Heart right ventricle (tissue), 16 donors: ENCODE data around the gene ABCC8. TPM values are rescaled to one million over a fixed set of nuclear protein-coding genes. Genes with fewer than 3 reads are reported as not detected.

Experiments used
- ATAC-seq, 8 donors: fragments of 200-7000 bp; cut with Tn5 transposase; one replicate each; pipeline ENCODE4 v1.9.1; 2020; ENCODE audit warnings: mild to moderate bottlenecking in 8 of 8, moderate library complexity in 8 of 8, moderate number of reproducible peaks in 1 of 8
- DNase-seq, 2 donors: peaks; one replicate each; pipeline ENCODE4 v3.0.0-alpha.2; 2020
- H3K27ac ChIP-seq, 10 donors: fragments of 200-600 bp; sonication (generic) in 2 of 10; one replicate each; pipeline versions ENCODE4 v1.5.0 to v1.8.0; 2020 to 2022; ENCODE audit warnings: mild to moderate bottlenecking in 3 of 10
- H3K27me3 ChIP-seq, 7 donors: fragments of 200-600 bp; one replicate each; pipeline ENCODE4 v1.8.0; 2021 to 2022; ENCODE audit warnings: mild to moderate bottlenecking in 2 of 7
- H3K36me3 ChIP-seq, 9 donors: fragments of 200-600 bp; sonication (generic) in 1 of 9; one replicate each; pipeline versions ENCODE4 v1.5.0 to v1.8.0; 2020 to 2022; ENCODE audit warnings: mild to moderate bottlenecking in 2 of 9
- H3K4me1 ChIP-seq, 9 donors: fragments of 200-600 bp; sonication (generic) in 1 of 9; one replicate each; pipeline versions ENCODE4 v1.5.0 to v1.8.0; 2020 to 2022; ENCODE audit warnings: mild to moderate bottlenecking in 4 of 9
- H3K4me3 ChIP-seq, 10 donors: fragments of 200-600 bp; sonication (generic) in 2 of 10; one replicate each; pipeline versions ENCODE4 v1.5.0 to v1.8.0; 2020 to 2022; ENCODE audit warnings: mild to moderate bottlenecking in 7 of 10, moderate library complexity in 2 of 10
- H3K9me3 ChIP-seq, 11 donors: fragments of 200-600 bp in 10 of 11; sonication (generic) in 2 of 11; one replicate each; pipeline versions ENCODE4 v1.5.0 to v1.8.0; 2013 to 2022; ENCODE audit warnings: mild to moderate bottlenecking in 2 of 11, control low read depth in 1 of 11, moderate library complexity in 1 of 11
- WGBS, 2 donors: extraction: QIAGEN DNeasy Blood & Tissue Kit; methylation state at CpG; one replicate each; pipeline ENCODE4 v1.1.7; 2013; ENCODE audit warnings: inconsistent platforms in 1 of 2; 5-methylcytosine and 5-hydroxymethylcytosine counted together
- intact Hi-C, 10 donors: fragments of 100-400 bp; cut with DNase I; formaldehyde crosslinking; loops; one replicate each; pipeline versions ENCODE4 v1.11.1 to v1.14.2; 2022
- polyA plus RNA-seq, 2 donors: library from polyadenylated mRNA; stranded (reverse); fragments of 200-250 nt; gene quantifications; one replicate each; pipeline ENCODE4 v1.2.3, GENCODE V29; 2013
- total RNA-seq, 10 donors: library from RNA; stranded (reverse); fragmentation: NEBNext Ultra II Directional in 3 of 10; extraction: Animal tissue kit (Norgen Biotek cat#: 25700) in 3 of 10; gene quantifications; one replicate each; pipeline versions ENCODE4 v1.2.1 to v1.2.4, GENCODE V29; 2021 to 2023
- TF ChIP-seq, protein P1 (sequence below), 9 donors: fragments of 200-600 bp; sonication (generic) in 2 of 9; IDR thresholded peaks; one replicate each; pipeline versions ENCODE4 v1.5.0 to v1.8.0; 2021 to 2022; ENCODE audit warnings: antibody characterized with exemption in 9 of 9, mild to moderate bottlenecking in 5 of 9, moderate library complexity in 1 of 9
- donor health status: Arrhythmogenic right ventricular cardiomyopathy.
- donor health status: ischemic (EF 13 %, LVEDD 7.1; RV severe dilation, severe dysfunction).
- donor health status: healthy with polysubstance abuse.
- donor health status: DM: no; HTN: yes; CAD: no.
- donor health status: DM: no; HTN: no; CAD: no.
- donor health status: ischemic (EF 25% LVEDD 6.9; RV normal size, moderate dysfunction).
- donor health status: ischemic (EF 25% LVEDD 5.7; RV mildly dilated, moderate dysfunction).
- donor health status: healthy.
- donor health status: DM: yes; HTN: yes; CAD: no.
- donor health status: Ischemic cardiomyopathy.
- donor health status: ischemic (EF 35%, LVEDD 5.7; RV mildly dilated, moderate dysfunction).
- donor health status: nonischemic (EF 11% LVEDD 7.7; RV severe dilation, severe dysfunction).
- donor health status: DM: yes; HTN: yes; CAD: no.
- donor health status: PGD.
- donor health status: ischemic (EF 29% LVEDD 5.4; RV normal size, mild dysfunction).
- donor health status: nonischemic (EF 23%, LVEDD 6.1; RV moderate dilation, normal function).

ABCC8 gene
- total and polyA plus RNA-seq, 12 donors: 0.47 to 8.6 (median 4.9) TPM

DNA sequence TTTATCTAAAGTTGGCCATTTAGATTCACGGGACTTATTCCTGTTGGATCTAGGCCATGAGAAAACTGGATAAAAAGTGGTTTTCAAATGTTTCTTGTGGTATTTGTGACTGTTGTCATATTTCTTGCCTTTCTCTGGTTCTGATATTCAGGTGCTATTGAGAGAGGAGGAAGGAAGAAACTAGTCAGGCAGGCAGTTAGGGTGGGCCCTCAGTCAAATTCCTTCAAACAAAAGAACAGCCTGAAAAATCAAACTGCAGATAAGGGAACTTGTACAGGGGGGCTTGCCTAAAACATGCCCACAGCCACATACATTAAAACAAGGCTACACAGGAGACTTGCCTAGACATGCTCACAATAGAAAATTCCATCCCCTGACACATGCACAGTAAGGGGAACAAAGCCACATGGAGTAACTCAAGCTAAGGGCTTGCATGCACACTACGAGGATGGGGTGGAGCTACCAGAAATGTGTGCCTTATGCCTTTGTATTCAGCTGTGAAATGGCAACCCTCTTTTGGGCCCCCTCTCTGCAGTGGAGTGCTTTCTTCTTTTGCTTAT is 106.9 kb downstream of the ABCC8 start:
- Histone ChIP-seq H3K9me3 (peaks cover 0 to 73% (median 45%) of the 10 kb centered on the region in 11 donors), H3K4me1 (peaks cover 0 to 4% (median 0%) of the 10 kb centered on the region in 9 donors), H3K36me3 (peaks cover 0 to 74% (median 27%) of the 10 kb centered on the region in 9 donors), H3K27me3 (no peaks in the 10 kb centered on the region), H3K4me3 (no peak overlapping the region), H3K27ac (no peak overlapping the region)
- ATAC-seq (no peak), DNase-seq (no peak)
- TF ChIP-seq, protein P1, sequence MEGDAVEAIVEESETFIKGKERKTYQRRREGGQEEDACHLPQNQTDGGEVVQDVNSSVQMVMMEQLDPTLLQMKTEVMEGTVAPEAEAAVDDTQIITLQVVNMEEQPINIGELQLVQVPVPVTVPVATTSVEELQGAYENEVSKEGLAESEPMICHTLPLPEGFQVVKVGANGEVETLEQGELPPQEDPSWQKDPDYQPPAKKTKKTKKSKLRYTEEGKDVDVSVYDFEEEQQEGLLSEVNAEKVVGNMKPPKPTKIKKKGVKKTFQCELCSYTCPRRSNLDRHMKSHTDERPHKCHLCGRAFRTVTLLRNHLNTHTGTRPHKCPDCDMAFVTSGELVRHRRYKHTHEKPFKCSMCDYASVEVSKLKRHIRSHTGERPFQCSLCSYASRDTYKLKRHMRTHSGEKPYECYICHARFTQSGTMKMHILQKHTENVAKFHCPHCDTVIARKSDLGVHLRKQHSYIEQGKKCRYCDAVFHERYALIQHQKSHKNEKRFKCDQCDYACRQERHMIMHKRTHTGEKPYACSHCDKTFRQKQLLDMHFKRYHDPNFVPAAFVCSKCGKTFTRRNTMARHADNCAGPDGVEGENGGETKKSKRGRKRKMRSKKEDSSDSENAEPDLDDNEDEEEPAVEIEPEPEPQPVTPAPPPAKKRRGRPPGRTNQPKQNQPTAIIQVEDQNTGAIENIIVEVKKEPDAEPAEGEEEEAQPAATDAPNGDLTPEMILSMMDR (IDR thresholded peaks at IDR 0.05): no peak
- WGBS, 2 donors: 86 to 90% methylated on average over 2 of the region's 2 CpGs
- intact Hi-C loops: no loop called here

DNA sequence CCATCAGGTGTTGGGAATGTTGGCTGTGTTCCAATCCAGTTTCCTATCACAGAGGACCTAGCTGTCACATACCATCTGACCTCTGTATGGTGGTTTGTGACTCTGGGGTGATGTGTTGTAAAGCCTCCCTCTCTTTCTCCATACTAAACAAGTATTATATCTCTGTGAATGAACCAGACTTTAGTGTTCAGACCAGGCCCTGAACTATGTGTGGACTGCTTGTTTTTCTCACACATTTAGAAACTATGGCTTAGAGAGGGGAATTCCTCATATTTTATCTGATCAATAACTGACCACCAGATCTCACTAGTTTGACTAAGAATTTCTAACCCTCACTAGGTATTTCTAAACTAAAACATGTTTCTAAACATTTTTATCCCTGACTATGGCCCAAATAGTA is 107.6 kb downstream of the ABCC8 start:
- H3K36me3 ChIP-seq: peaks cover 0 to 71% (median 27%) of the 10 kb centered on the region in 9 donors
- intact Hi-C loops: no loop called here
- TF ChIP-seq, protein P1 (IDR thresholded peaks at IDR 0.05): no peak
- DNase-seq (no peak), ATAC-seq (no peak)
- no peak overlapping the region for H3K27ac ChIP-seq
- H3K4me1 ChIP-seq: peaks cover 0 to 4% (median 0%) of the 10 kb centered on the region in 9 donors
- H3K9me3 ChIP-seq: peaks cover 0 to 66% (median 45%) of the 10 kb centered on the region in 11 donors
- H3K27me3 ChIP-seq: no peaks in the 10 kb centered on the region
- H3K4me3 ChIP-seq: no peak overlapping the region

DNA sequence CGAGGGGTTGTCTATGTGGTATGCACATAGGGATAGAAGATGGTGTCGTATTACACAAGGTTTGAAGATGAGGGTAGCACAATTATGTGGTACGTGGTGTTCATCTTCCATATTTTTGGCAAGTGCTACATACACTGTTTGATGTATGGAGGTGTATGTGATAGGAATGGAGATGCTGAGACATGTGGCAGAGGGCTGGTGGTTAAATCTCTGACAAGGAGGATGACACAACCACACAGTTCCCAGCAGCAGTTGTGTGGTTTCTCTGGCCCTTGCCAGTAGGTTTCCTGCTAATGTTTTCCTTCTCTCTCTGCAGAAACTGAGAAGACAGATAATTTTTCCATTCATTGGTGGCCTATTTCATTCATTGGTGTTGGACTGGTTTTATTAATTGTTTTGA is 108.1 kb downstream of the ABCC8 start:
- no peak overlapping the region for H3K4me3 ChIP-seq
- H3K27me3 ChIP-seq: no peaks in the 10 kb centered on the region
- ATAC-seq: no peak
- TF ChIP-seq, protein P1 (IDR thresholded peaks at IDR 0.05): no peak
- no peak overlapping the region for H3K27ac ChIP-seq
- no peak for DNase-seq
- H3K36me3 ChIP-seq: peaks cover 0 to 66% (median 27%) of the 10 kb centered on the region in 9 donors
- peaks cover 0 to 4% (median 0%) of the 10 kb centered on the region in 9 donors for H3K4me1 ChIP-seq
- H3K9me3 ChIP-seq: peaks cover 0 to 61% (median 44%) of the 10 kb centered on the region in 11 donors
- intact Hi-C loops: no loop called here
- WGBS, 2 donors: 91 to 93% methylated on average over 3 of the region's 3 CpGs

DNA sequence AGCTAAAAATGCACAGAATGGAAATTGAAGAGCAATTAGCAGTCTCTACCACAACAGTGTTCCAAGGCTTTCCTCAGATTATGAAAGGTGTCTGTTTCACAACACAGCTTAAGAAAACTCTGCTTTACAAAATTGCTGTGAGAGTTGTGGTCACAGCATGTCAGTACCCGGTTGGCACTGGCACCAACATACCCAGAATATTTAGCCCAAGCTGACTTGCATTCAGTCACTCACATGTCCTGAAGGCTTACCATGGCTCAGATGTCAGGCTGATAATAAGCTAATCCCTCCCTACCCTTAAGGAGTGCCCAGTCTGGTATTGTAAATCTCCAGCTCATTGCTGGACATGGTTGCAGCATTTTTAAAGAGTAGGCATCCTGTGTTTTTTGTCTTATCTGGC is 110.2 kb downstream of the ABCC8 start:
- peaks cover 0 to 4% (median 0%) of the 10 kb centered on the region in 9 donors for H3K4me1 ChIP-seq
- no peak overlapping the region for H3K4me3 ChIP-seq
- DNase-seq (no peak), ATAC-seq (no peak)
- H3K36me3 ChIP-seq: peaks cover 0 to 45% (median 14%) of the 10 kb centered on the region in 9 donors
- H3K9me3 ChIP-seq: peaks cover 0 to 41% (median 26%) of the 10 kb centered on the region in 11 donors
- no peak overlapping the region for H3K27ac ChIP-seq
- TF ChIP-seq, protein P1 (IDR thresholded peaks at IDR 0.05): no peak
- 83 to 96% methylated on average over 1 of the region's 1 CpG for WGBS, 2 donors
- intact Hi-C loops: no loop called here
- H3K27me3 ChIP-seq: no peaks in the 10 kb centered on the region
